Liver (tissue), 3 donors: ENCODE measurements around the gene GATB.

ENCODE experiments used
- CTCF ChIP-seq: fragments of 150-350 bp; IDR thresholded peaks from 2 replicates; pipeline ENCODE4 v1.5.1; 2017; ENCODE audit warnings: improper control_type of control experiment, low read depth, low read length; ENCODE audit not compliant: missing input control
- EGR1 ChIP-seq, 2 donors: IDR thresholded peaks; 2 replicates each; pipeline ENCODE4 v1.6.1; 2016 to 2018; ENCODE audit warnings: antibody characterized with exemption in 2 of 2, low read depth in 2 of 2
- FOXA1 ChIP-seq: IDR thresholded peaks from 2 replicates; pipeline ENCODE4 v1.6.1; 2016; ENCODE audit warnings: antibody characterized with exemption
- MAX ChIP-seq: IDR thresholded peaks from 2 replicates; pipeline ENCODE4 v1.6.1; 2016; ENCODE audit warnings: antibody characterized with exemption
- RAD21 ChIP-seq, 2 donors: IDR thresholded peaks; 2 replicates each; pipeline ENCODE4 v1.6.1; 2016; ENCODE audit warnings: antibody characterized with exemption in 2 of 2, mild to moderate bottlenecking in 2 of 2
- REST ChIP-seq: IDR thresholded peaks from 2 replicates; pipeline ENCODE4 v1.6.1; 2016; ENCODE audit warnings: antibody characterized with exemption, mild to moderate bottlenecking
- TAF1 ChIP-seq: conservative IDR thresholded peaks from 2 replicates; pipeline ENCODE4 v1.6.1; 2016; ENCODE audit warnings: antibody characterized with exemption, mild to moderate bottlenecking
- donor health status: healthy.
- donor health status: healthy.

DNA sequence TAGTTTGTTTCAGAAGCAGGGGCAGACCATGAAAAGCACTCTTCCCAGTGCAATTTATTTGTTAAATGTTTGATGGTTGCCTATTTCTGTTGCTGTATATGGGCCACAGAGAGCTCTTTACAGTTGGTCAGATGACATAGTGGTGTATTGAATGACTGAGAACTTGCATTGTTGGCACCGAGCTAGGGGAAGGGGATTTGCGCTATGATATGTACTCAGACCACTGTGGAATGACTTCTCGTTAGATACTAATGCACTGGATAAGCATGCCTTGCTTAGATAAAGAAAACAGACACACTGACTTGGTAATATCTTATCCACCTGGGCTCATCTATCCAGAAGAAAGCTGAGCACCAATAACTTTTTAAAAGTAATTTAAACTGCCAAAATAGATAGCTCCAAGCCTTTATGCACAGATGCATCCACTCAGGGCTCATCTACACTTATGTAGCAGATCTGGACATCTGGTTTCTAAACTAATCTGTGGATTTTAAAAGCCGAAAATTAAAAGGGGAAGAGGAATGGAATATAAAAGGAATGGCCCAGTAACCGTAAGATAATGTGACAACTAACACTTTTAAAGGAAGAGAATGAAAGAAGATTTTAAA lies 132.7 kb downstream of the GATB start:
- TF ChIP-seq CTCF = no peak
- no peak for TF ChIP-seq REST
- TF ChIP-seq RAD21 (IDR thresholded peaks at IDR 0.05) = no peak
- TF ChIP-seq TAF1 = no peak
- TF ChIP-seq MAX = no peak
- no peak for TF ChIP-seq FOXA1
- TF ChIP-seq EGR1 (IDR thresholded peaks at IDR 0.05; ENCODE audit: low read depth in 2 of 2) = no peak
